HG03045 (cell line): Measurements from ENCODE around the gene RBM8A.

Experiments used
- ATAC-seq: cut with Tn5 transposase; IDR thresholded peaks from one replicate; pipeline ENCODE4 v1.9.1; 2021; ENCODE audit warnings: mild to moderate bottlenecking, moderate library complexity; ENCODE audit not compliant: unreplicated experiment

Gene RBM8A

DNA sequence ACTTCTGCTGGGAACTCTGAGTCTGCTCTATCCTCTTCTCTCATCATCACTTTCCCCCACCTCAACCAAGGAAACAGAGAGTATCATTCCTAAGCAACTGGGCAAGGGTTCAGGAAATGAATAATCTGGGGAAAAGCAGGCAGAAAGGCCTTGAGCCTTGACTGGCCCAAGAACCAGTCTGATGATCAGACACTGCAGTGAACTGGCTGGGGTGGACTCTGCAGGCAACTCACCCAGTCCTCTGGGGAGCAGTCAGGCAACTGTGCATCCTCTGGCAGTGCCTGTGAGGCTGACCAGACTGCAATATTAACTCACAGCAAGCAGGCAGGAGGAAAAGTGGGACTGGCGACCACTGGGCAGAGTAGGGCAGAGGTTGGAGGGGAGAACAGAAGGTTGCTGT lies 42.6 kb downstream of the RBM8A start:
- ATAC-seq = no peak

GRCh38 chr1:145879775-145880174 lies 47.5 kb downstream of the RBM8A start:
- no peak for ATAC-seq

DNA sequence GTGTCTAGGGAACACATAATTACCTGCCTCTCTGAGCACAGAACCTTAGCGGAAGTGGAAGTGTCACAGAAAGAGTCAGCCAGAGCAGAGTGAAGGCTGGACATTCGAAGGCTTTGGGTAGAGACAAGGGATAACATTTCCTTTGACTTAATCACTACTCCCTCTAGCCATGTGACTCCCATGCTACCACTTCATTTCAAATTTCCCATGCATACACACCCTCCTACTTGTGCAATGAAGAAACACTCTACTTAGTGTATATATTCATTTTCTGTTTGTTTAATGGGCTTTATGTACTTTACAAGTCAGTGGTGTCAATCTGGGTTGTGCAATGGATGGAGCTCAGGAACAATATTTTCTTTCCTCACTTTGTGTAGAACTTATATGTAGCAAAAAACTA lies 48.6 kb downstream of the RBM8A start:
- no peak for ATAC-seq

GRCh38 chr1:145877923-145878486 lies 49.3 kb downstream of the RBM8A start:
- ATAC-seq = no peak

- ATAC-seq = no peak
These were observed 52.6 kb downstream of the RBM8A start for GRCh38 chr1:145874646-145875045.

- ATAC-seq = no peak
These were observed 55.0 kb downstream of the RBM8A start for GRCh38 chr1:145871994-145872924.
